HG03439 (cell line): Measurements from ENCODE around the gene CFAP43.

ENCODE experiments used
- ATAC-seq: cut with Tn5 transposase; IDR thresholded peaks from one replicate; pipeline ENCODE4 v1.9.1; 2021; ENCODE audit warnings: mild to moderate bottlenecking, moderate library complexity; ENCODE audit not compliant: unreplicated experiment

CFAP43 gene

GRCh38 chr10:104142081-104142480 is 90.1 kb downstream of the CFAP43 start:
- ATAC-seq: no peak

GRCh38 chr10:104139221-104139620 is 92.9 kb downstream of the CFAP43 start:
- no peak for ATAC-seq

GRCh38 chr10:104138131-104138530 is 94.0 kb downstream of the CFAP43 start:
- ATAC-seq: no peak

- no peak for ATAC-seq
These were observed 102.1 kb downstream of the CFAP43 start for GRCh38 chr10:104130041-104130440.

GRCh38 chr10:104128214-104128613 is 104.0 kb downstream of the CFAP43 start:
- ATAC-seq: no peak

GRCh38 chr10:104127411-104127810 is 104.8 kb downstream of the CFAP43 start:
- ATAC-seq: no peak

GRCh38 chr10:104123397-104123796 is 108.8 kb downstream of the CFAP43 start:
- no peak for ATAC-seq

GRCh38 chr10:104122225-104123107 is 109.7 kb downstream of the CFAP43 start:
- peak; percentile 1 for ATAC-seq

- peak; percentile 96 for ATAC-seq
These were observed 110.5 kb downstream of the CFAP43 start, which contains the start of gene SFR1 for GRCh38 chr10:104121485-104122224. Gene SFR1 (plus strand): TSS chr10:104122171. CDS start chr10:104122184, 13 bp downstream.

- ATAC-seq: peak; percentile 32
These were observed 111.2 kb downstream of the CFAP43 start for GRCh38 chr10:104120903-104121484.

- no peak for ATAC-seq
These were observed 111.7 kb downstream of the CFAP43 start for GRCh38 chr10:104120512-104120902.

GRCh38 chr10:104119996-104120395 is 112.2 kb downstream of the CFAP43 start:
- ATAC-seq: no peak

GRCh38 chr10:104117839-104118323 is 114.3 kb downstream of the CFAP43 start:
- no peak for ATAC-seq

- ATAC-seq: no peak
These were observed 118.7 kb downstream of the CFAP43 start for GRCh38 chr10:104113376-104113956.

GRCh38 chr10:104109908-104110662 is 122.1 kb downstream of the CFAP43 start:
- ATAC-seq: peak; percentile 80

- ATAC-seq: no peak
These were observed 127.2 kb downstream of the CFAP43 start for GRCh38 chr10:104104926-104105325.

GRCh38 chr10:104104418-104104817 is 127.7 kb downstream of the CFAP43 start:
- no peak for ATAC-seq

GRCh38 chr10:104103956-104104355 is 128.2 kb downstream of the CFAP43 start:
- no peak for ATAC-seq

GRCh38 chr10:104101902-104102301 is 130.3 kb downstream of the CFAP43 start:
- no peak for ATAC-seq

- no peak for ATAC-seq
These were observed 131.4 kb downstream of the CFAP43 start for GRCh38 chr10:104100795-104101194.
